Parathyroid adenoma (tissue), 2 donors: Measurements from ENCODE around the gene ATXN7.

Source experiments
- H2AFZ ChIP-seq: fragments of 300-600 bp; sonication (generic); one replicate; pipeline ENCODE4 v1.7.0; 2017; ENCODE audit warnings: antibody characterized with exemption, mild to moderate bottlenecking
- H3K27ac ChIP-seq: fragments of 300-600 bp; sonication (generic); one replicate; pipeline ENCODE4 v1.7.0; 2017
- H3K27me3 ChIP-seq: fragments of 300-600 bp; sonication (generic); one replicate; pipeline ENCODE4 v1.7.0; 2017; ENCODE audit warnings: low read length; ENCODE audit not compliant: control insufficient read depth, insufficient read depth
- H3K36me3 ChIP-seq: fragments of 300-600 bp; sonication (generic); one replicate; pipeline ENCODE4 v1.7.0; 2017; ENCODE audit warnings: low read length; ENCODE audit not compliant: control insufficient read depth, insufficient read depth
- H3K4me1 ChIP-seq: fragments of 300-600 bp; sonication (generic); one replicate; pipeline ENCODE4 v1.7.0; 2017; ENCODE audit warnings: control low read depth
- H3K4me2 ChIP-seq: fragments of 300-600 bp; sonication (generic); one replicate; pipeline ENCODE4 v1.7.0; 2017; ENCODE audit warnings: low read length
- H3K4me3 ChIP-seq: fragments of 300-600 bp; sonication (generic); one replicate; pipeline ENCODE4 v1.7.0; 2017; ENCODE audit warnings: low read depth, low read length
- H3K79me2 ChIP-seq: fragments of 300-600 bp; sonication (generic); one replicate; pipeline ENCODE4 v1.7.0; 2017; ENCODE audit warnings: control low read depth
- H3K9ac ChIP-seq: fragments of 300-600 bp; sonication (generic); one replicate; pipeline ENCODE4 v1.7.0; 2017; ENCODE audit warnings: mild to moderate bottlenecking
- H3K9me3 ChIP-seq: fragments of 300-600 bp; sonication (generic); one replicate; pipeline ENCODE4 v1.7.0; 2017; ENCODE audit warnings: low read length; ENCODE audit not compliant: control insufficient read depth
- CTCF ChIP-seq: fragments of 300-600 bp; sonication (generic); IDR thresholded peaks from one replicate; pipeline ENCODE4 v1.7.0; 2017; ENCODE audit warnings: antibody characterized with exemption, mild to moderate bottlenecking
- donor health status: primary hyperparathyroidism.

Gene ATXN7

DNA sequence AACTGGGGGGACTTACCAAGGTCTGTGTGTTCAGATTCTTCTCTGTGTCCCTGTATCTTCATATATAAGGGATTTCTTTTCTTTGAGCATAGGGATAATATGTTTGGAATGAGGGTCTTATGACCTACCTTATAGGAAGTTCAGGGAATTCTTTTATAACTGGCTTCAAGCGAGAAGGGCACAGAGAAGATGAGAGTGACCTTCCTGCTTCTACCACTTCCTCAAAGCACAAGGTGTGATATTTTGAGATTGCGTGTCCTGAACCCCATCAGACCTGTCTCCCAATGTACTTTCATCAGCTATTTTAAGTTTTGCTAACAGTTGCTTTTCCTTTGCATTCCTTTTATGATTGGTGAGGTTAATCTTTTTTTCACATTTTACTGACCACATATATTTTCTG, 162.7 kb downstream of the ATXN7 start:
- TF ChIP-seq CTCF: no peak

GRCh38 chr3:64027658-64028057, 164.0 kb downstream of the ATXN7 start:
- Histone ChIP-seq H3K9me3 (no peaks in the 10 kb centered on the region), H3K27me3 (no peaks in the 10 kb centered on the region), H3K4me3 (no peak overlapping the region), H3K9ac (no peak overlapping the region), H3K4me2 (no peak overlapping the region), H3K4me1 (peaks cover 6% of the 10 kb centered on the region), H3K27ac (no peak overlapping the region), H2AFZ (no peak overlapping the region), H3K79me2 (peaks cover 13% of the 10 kb centered on the region), H3K36me3 (no peaks in the 10 kb centered on the region)
- no peak for TF ChIP-seq CTCF

More for the DNA sequence above, 162.7 kb downstream of the ATXN7 start:
- Histone ChIP-seq H3K4me1 (peaks cover 6% of the 10 kb centered on the region), H3K9ac (no peak overlapping the region), H3K27ac (no peak overlapping the region), H3K27me3 (no peaks in the 10 kb centered on the region), H3K36me3 (no peaks in the 10 kb centered on the region), H3K4me2 (peak overlapping the region; percentile 28), H3K4me3 (no peak overlapping the region), H3K79me2 (peaks cover 18% of the 10 kb centered on the region), H3K9me3 (no peaks in the 10 kb centered on the region), H2AFZ (no peak overlapping the region)

DNA sequence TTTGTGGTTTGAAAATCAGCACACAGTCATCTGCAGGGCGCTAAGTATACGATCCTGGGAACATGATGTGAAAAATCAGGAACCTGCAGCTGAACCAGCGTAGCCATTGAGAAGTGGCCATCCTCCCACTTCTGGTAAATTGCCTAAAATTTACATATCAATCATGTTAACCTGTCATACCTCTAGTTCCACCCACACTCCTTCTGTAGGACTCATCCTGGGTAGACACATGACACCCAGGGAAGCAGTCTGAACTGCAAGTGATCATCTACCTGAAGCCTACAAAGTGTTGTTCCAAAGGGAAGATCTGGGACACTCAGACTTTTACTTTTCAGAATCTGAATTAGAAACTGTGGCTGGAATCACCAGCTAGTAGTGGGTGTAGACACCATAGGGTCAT, 165.1 kb downstream of the ATXN7 start:
- Histone ChIP-seq H3K79me2 (peaks cover 4% of the 10 kb centered on the region), H3K4me2 (no peak overlapping the region), H3K27ac (no peak overlapping the region), H3K27me3 (no peaks in the 10 kb centered on the region), H3K9ac (no peak overlapping the region), H2AFZ (no peak overlapping the region), H3K4me3 (no peak overlapping the region), H3K4me1 (peaks cover 2% of the 10 kb centered on the region), H3K9me3 (no peaks in the 10 kb centered on the region), H3K36me3 (no peaks in the 10 kb centered on the region)
- TF ChIP-seq CTCF: no peak

GRCh38 chr3:64029287-64029686, 165.6 kb downstream of the ATXN7 start:
- Histone ChIP-seq H3K27ac (no peak overlapping the region), H2AFZ (no peak overlapping the region), H3K27me3 (no peaks in the 10 kb centered on the region), H3K4me1 (no peaks in the 10 kb centered on the region), H3K9me3 (no peaks in the 10 kb centered on the region), H3K4me3 (no peak overlapping the region), H3K36me3 (no peaks in the 10 kb centered on the region), H3K79me2 (no peaks in the 10 kb centered on the region), H3K4me2 (no peak overlapping the region), H3K9ac (no peak overlapping the region)
- no peak for TF ChIP-seq CTCF

DNA sequence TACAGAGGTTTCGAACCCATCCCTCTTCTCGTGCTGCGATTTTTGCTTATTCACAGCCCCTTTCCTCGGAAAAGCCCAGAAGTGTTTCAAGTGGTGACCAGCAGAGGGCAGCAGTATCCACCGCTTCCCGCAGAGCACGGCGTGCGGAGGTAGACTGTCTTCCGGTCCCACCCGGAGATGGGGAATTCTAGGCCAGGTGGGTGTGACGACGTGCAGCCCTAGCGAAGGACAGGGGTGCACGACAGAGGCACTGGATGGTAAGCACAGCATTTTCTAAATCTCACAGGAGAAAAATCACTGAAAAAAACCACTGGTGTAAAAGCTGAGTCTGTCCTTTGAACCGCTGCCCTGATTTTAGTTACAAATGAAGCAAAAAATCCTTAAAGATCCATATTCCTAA, 167.1 kb downstream of the ATXN7 start:
- Histone ChIP-seq H3K9me3 (no peaks in the 10 kb centered on the region), H3K4me2 (peak overlapping the region; percentile 57), H3K79me2 (no peaks in the 10 kb centered on the region), H3K36me3 (no peaks in the 10 kb centered on the region), H2AFZ (peak overlapping the region; percentile 75), H3K4me3 (no peak overlapping the region), H3K9ac (no peak overlapping the region), H3K27me3 (no peaks in the 10 kb centered on the region), H3K4me1 (no peaks in the 10 kb centered on the region), H3K27ac (no peak overlapping the region)
- TF ChIP-seq CTCF: peak; percentile 91
